ENCODE measurements around the gene EMILIN2.
"Not testable (repeated sequence)": the region's sequence is repeated elsewhere in the genome, so short reads cannot be mapped to it uniquely, and the experiment has no call there.

The EMILIN2 gene

GRCh38 chr18:2846636-2847316 is at the start of gene EMILIN2:
EMILIN2 (plus strand) TSS chr18:2847006; CDS start chr18:2847189, 183 bp downstream.
- DNase-seq = peak; percentile 51

GRCh38 chr18:2797951-2798350 is 48.9 kb upstream of the EMILIN2 start:
- DNase-seq = no peak

DNA sequence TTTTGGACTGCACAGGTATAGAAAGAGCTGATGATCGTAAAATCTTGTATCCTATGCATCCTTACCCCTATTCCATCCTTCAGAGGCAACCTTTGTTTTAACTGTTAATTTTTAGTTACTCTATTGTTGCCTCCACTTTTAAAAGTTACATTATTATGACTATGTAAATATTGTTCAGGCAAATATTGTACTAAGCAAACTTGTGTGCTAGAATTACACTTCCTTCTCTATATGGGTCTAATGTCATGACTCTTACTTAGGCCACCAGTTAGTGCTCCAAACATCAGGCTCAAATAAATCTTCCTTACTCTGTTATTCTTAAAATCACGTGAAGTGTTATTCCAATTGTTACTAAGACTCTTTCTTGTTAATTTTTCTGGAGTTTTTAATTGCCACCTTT is 47.4 kb upstream of the EMILIN2 start:
- no peak for DNase-seq

DNA sequence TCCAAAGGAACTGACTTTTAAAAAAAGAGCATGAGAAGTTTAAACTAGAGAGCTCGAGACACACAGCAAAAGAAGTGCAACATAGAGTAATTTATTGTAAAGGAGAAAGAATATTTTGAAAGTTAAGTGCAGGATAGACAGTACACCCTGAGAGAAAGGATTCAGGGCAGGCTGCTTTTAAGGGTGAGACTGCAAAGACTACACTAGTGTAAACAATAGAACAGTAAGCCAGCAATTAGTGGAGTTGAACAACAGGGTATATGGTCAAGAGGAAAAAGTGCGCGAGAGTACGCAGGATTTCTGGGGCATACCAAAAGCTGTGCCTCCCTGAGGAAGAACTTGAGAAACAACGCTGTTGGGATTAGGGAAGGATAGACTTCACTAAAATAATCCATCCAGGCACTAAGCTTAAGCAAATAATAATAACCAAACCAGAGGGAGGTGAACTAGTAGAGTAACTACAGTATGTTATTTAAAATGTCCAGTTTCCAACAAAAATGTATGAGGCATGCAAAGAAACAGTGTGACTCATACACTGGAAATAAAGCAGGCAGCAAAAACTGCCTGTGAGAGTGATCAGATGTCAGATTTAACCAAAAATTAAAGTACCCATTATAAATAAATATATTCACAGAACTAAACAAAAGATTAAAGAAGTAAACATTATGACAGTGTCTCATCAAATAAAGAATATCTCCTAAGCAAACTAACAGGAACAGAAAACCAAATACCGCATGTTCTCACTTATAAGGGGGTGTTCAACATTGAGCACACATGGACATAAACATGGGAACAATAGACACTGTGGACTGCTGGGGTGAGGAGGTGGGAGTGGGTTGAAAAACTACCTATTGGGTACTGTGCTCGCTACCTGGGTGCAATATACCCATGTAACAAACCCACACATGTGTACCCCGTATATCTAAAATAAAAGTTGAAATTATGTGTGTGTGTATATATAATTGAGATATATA is 40.5 kb upstream of the EMILIN2 start:
- DNase-seq = no peak

GRCh38 chr18:2808640-2809039 is 38.2 kb upstream of the EMILIN2 start:
- not testable (repeated sequence) for DNase-seq

GRCh38 chr18:2809666-2810183 is 37.1 kb upstream of the EMILIN2 start:
- DNase-seq = not testable (repeated sequence)

GRCh38 chr18:2811416-2811815 is 35.4 kb upstream of the EMILIN2 start:
- no peak for DNase-seq

- no peak for DNase-seq
Observed at GRCh38 chr18:2814928-2815327, 31.9 kb upstream of the EMILIN2 start.

DNA sequence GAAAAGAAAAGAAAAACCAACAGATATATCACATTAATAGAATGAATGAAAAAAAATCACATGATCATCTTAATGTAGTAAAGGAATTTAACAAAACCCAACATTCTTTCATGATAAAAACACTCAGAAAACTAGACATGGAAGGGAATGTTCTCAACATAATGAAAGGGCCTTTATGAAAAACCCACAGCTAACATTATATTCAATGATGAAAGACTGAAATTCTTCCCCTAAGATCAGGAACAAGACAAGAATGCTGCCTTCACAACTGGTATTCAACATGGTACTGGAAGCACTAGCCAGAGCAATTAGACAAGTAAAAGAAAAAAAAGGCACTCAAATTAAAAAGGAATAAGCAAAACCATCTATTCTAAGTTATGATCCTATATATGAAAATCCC is 28.5 kb upstream of the EMILIN2 start:
- DNase-seq = no peak

GRCh38 chr18:2821695-2822094 is 25.1 kb upstream of the EMILIN2 start:
- DNase-seq = no peak

DNA sequence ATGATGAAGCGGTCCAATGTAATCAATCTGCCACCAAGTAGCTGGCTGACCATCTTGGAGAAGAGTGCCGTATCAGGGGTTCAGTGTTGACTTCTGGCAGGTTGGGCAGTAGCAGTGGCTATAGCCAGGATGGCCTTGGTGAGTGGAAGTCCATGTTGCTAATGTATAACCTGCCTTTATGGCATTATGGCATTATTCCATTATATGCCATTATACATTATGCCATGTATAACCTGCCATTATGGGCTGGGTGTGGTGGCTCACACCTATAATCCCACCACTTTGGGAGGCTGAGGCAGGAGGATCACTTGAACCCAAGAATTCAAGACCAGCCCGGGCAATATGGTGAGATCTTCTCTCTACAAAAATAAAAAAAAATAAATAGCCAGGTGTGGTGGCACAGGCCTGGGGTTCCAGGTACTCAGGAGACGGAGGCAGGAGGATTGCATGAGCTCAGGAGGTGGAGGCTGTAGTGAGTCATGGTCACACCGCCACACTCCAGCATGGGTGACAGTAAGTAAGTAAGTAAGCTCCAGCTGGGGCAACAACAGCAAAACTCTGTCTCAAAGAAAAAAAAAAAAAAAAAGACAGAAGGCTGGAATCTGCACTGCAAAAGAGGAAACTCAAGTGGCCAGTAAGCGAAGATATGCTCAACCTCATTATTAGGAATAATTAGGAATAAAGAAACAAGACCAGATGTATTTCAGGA is 24.4 kb upstream of the EMILIN2 start:
- no peak for DNase-seq

DNA sequence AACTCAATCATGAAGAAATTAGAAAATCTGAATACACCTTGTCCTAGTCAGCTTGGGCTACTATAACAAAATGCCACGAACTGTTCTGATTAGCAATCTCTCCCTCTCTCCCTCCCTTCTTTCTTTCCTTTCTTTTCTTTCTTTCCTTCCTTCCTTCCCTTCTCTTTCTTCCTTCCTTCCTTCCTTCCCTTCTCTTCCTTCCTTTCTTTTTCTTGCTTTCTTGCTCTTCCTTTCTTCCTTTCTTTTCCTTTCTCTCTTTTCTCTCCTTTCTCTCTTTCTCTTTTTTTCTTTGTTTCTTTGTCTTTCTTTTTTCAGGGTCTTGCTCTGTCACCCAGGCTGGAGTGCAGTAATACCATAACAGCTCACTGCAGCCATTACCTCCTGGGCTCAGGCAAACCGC is 23.6 kb upstream of the EMILIN2 start:
- DNase-seq = no peak

GRCh38 chr18:2823966-2824365 is 22.8 kb upstream of the EMILIN2 start:
- no peak for DNase-seq

DNA sequence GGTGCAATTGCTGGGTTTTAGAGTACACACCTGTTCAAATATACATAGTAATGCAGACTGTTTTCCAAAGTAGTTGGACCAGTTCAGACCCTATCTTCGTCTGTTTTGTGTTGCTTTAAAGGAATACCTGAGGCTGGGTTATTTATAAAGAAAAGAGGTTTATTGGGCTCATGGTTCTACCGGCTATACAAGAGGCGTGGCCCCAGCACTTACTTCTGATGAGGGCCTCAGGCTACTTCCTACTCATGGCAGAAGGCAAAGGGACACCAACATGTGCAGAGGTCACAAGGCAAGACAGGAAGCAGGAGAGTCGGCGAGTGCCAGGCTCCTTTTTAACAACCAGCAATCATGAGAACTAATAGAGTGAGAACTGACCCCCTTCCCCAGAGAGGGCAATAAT is 21.9 kb upstream of the EMILIN2 start:
- DNase-seq = no peak

DNA sequence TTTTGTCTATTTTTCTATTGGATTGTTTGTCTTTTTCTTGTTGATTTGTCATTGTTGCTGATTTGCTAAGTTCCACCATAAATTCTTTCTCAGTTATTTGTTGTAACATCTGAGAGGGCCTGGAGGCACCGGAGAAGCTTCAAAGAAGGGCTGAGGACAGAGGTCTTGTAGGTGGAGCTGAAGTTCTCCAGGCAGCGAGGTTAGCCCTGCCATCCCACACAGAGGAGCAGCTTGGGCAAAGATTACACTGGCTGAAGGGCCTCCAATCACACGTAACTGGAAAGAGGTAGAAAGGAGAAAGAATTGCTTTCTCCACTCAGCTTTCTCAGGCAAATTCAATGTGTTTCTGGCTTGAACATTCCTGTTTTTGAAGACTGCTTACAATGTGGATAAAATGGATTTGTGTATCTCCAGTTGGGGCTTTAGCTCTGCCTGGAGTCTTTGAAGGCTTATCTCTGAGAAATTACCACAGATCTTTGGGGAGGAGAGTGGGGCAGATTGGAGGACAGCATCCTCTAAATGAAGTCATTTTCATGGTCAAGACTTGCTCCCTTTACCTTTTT is 21.1 kb upstream of the EMILIN2 start:
- DNase-seq = no peak

DNA sequence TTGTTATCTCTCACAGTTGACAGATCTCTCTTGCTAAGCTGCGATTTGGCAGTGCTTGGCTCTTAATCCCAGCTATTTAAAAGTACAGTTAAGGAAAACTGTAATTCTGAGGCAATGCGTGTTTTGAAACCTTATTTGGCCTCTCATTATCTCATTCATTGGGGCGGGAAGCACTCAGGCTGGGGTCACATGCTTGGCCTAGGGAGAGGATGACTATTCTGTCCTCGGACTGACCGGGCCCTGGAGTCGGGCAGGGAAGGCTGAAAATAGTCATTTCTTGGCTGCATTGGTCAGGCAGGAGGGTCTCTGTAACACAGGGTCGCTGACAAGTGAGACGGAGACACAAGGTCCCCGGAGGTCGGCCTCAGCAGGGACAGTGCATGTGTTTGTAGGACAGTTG is 20.2 kb upstream of the EMILIN2 start:
- no peak for DNase-seq

GRCh38 chr18:2827061-2827460 is 19.7 kb upstream of the EMILIN2 start:
- DNase-seq = no peak

DNA sequence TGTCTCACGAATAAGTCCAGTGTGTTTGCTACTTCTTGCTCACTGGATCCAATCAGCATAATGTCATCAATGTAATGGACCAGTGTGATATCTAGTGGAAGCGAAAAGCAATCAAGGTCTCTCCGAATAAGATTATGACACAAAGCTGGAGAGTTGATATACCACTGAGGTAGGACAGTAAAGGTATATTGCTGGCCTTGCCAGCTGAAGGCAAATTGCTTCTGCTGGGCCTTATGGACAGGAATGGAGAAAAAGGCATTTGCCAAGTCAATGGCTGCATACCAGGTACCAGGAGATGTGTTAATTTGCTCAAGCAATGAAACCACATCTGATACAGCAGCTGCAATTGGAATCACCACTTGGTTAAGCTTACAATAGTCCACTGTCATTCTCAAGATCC is 10.7 kb upstream of the EMILIN2 start:
- not testable (repeated sequence) for DNase-seq

DNA sequence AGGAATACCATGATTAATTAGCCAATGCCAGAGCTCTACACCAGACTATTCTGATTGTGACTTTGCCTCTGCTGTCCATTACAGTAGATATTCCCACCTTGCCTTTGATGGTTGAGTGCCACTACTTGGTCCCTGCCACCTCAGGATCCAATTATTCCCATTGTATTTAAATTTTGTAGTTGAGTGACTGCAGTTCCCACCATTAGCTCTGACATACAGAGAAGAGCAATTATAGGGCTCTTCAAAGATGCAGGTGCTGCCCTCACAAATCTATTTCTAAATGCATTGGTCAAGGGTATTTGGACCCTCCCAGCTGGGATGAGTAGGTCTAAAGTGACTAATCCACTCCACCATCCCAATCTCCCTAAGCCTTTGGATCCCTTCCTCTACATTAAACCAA is 9.5 kb upstream of the EMILIN2 start:
- DNase-seq = not testable (repeated sequence)

- no peak for DNase-seq
Observed at GRCh38 chr18:2839202-2839601, 7.6 kb upstream of the EMILIN2 start.

GRCh38 chr18:2840521-2840920 is 6.3 kb upstream of the EMILIN2 start:
- no peak for DNase-seq

- no peak for DNase-seq
Observed at GRCh38 chr18:2843146-2843545, 3.7 kb upstream of the EMILIN2 start.

DNA sequence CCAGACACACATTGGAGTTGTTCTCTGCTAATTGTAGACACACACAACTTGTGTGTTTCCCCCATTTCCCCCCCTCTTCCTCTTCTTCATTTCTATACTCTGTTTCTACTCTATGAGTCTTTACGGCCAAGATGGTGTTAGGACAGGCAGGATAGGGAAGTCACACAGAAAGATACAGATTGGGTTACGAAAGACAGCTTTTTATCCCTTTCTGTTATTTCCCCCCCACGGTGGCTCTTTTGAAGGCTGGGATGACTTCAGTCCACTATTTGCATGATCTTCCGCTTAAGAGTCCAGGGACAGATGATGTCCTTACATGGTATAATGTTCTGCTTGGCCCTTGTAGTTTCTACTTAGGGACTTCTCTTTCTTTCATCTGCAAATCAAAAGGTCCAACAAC is 1.6 kb upstream of the EMILIN2 start:
- no peak for DNase-seq
